Suppressor macrophage (primary cell): ENCODE data around the gene DTNBP1.

Experiments
- DNase-seq, 4 experiments: peaks; one replicate each; pipeline ENCODE4 v3.0.0-alpha.2; 2020 to 2022

DTNBP1 gene

GRCh38 chr6:15476631-15477380 is 186.0 kb downstream of the DTNBP1 start:
- DNase-seq: no peak

GRCh38 chr6:15475872-15476271 is 187.0 kb downstream of the DTNBP1 start:
- no peak for DNase-seq

- no peak for DNase-seq
These were observed 187.6 kb downstream of the DTNBP1 start for GRCh38 chr6:15475261-15475660.

- DNase-seq: peak in 1 of 4 experiments; percentile 46
These were observed 188.6 kb downstream of the DTNBP1 start for GRCh38 chr6:15474196-15474595.

- DNase-seq: peak; percentile 45 to 65 (median 62)
These were observed 189.1 kb downstream of the DTNBP1 start for GRCh38 chr6:15473741-15474161.

- no peak for DNase-seq
These were observed 189.7 kb downstream of the DTNBP1 start for GRCh38 chr6:15473174-15473573.
